Measurements from ENCODE around the gene THBS2. TPM values are rescaled to one million over a fixed set of nuclear protein-coding genes. Genes with fewer than 3 reads are reported as not detected.

The THBS2 gene
- total and polyA plus RNA-seq, 2 of the 8 experiments (the other 6 are each of a cell fraction or from before 2014, with no cell fraction given): 11.0 to 22.5 TPM

GRCh38 chr6:169210611-169211010 lies 43.0 kb downstream of the THBS2 start:
- Histone ChIP-seq H3K4me3 (ENCODE audit: extremely low read depth in 1 of 4, insufficient read depth in 2 of 4, low read depth in 3 of 4, low read length in 4 of 4) (no peak overlapping the region), H3K9me3 (ENCODE audit: insufficient read depth in 2 of 2, low read depth in 1 of 2, low read length in 1 of 2) (peaks cover 0 to 5% of the 10 kb centered on the region in 2 experiments; a peak in 2 of 4 replicates), H3K79me1 (ENCODE audit: low read depth, low read length) (no peaks in the 10 kb centered on the region), H3K27ac (ENCODE audit: low read depth, low read length) (no peak overlapping the region), H3K14ac (ENCODE audit: insufficient read length) (no peak overlapping the region), H2BK5ac (ENCODE audit: low read depth, low read length) (no peak overlapping the region), H3K23me2 (ENCODE audit: low read depth, low read length) (no peaks in the 10 kb centered on the region; the same call in 1 of the 2 replicates), H3K18ac (ENCODE audit: extremely low read depth, low read length) (no peak overlapping the region), H4K5ac (ENCODE audit: insufficient read length, low read depth, low read length) (no peak overlapping the region), H2BK120ac (replicated peaks; ENCODE audit: low read depth, low read length) (no peak overlapping the region), H3K56ac (replicated peaks; ENCODE audit: insufficient read length, low read depth, low read length) (no peak overlapping the region), H2BK20ac (ENCODE audit: low read length) (no peak overlapping the region), H3K79me2 (ENCODE audit: control insufficient read depth in 1 of 2, insufficient read depth in 2 of 2, low read length in 2 of 2) (no peaks in the 10 kb centered on the region), H3K36me3 (ENCODE audit: control insufficient read depth in 2 of 4, insufficient read depth in 4 of 4, low read length in 3 of 4) (no peaks in the 10 kb centered on the region), H4K20me1 (replicated peaks in 1 of 2; ENCODE audit: control insufficient read depth in 1 of 2, insufficient read depth in 2 of 2, low read length in 2 of 2) (no peaks in the 10 kb centered on the region), H4K91ac (replicated peaks; ENCODE audit: insufficient read length, low read length) (no peak overlapping the region), H2AK5ac (ENCODE audit: low read depth, low read length) (no peak overlapping the region), H3K23ac (ENCODE audit: insufficient read length) (no peak overlapping the region), H3K4ac (replicated peaks; ENCODE audit: insufficient read length, low read depth, low read length) (no peak overlapping the region), H2BK12ac (ENCODE audit: low read depth, low read length) (no peak overlapping the region), H3K4me2 (ENCODE audit: insufficient read depth in 1 of 2, low read depth in 2 of 2, low read length in 2 of 2) (no peak overlapping the region), H2BK15ac (ENCODE audit: low read length) (no peak overlapping the region), H3K9ac (replicated peaks in 1 of 4; ENCODE audit: extremely low read depth in 1 of 4, low read depth in 3 of 4, low read length in 3 of 4) (no peak overlapping the region), H4K8ac (ENCODE audit: extremely low read depth, insufficient read depth, low read length) (no peak overlapping the region), H2AFZ (ENCODE audit: low read length) (no peak overlapping the region), H3K4me1 (replicated peaks in 1 of 4; ENCODE audit: control insufficient read depth in 3 of 4, insufficient read depth in 4 of 4, low read length in 3 of 4) (no peaks in the 10 kb centered on the region; a peak in 2 of 7 replicates), H3K27me3 (replicated peaks in 1 of 4; ENCODE audit: control insufficient read depth in 3 of 4, extremely low read depth in 1 of 4, insufficient read depth in 3 of 4, low read length in 3 of 4) (no peaks in the 10 kb centered on the region)
- CTCF ChIA-PET (ENCODE audit: partially characterized antibody): no interaction called here
- 96% methylated on average over 3 of the region's 3 CpGs; no CpG with 5 or more reads in 1 of the 2 experiments for WGBS, 2 experiments (ENCODE audit: extremely low coverage in 1 of 2, insufficient coverage in 1 of 2, insufficient read length in 1 of 2, insufficient replicate concordance in 2 of 2, low coverage in 1 of 2, low lambda C conversion rate in 2 of 2, missing lambda C conversion rate in 1 of 2)
- DNase-seq (ENCODE audit: low read depth in 1 of 2, low spot score in 2 of 2): no peak
- no peak for FAIRE-seq
- POLR2A ChIA-PET (ENCODE audit: partially characterized antibody): no interaction called here
- TF ChIP-seq KDM4A (IDR thresholded peaks at IDR 0.05; ENCODE audit: low read depth, low read length, severe bottlenecking) (no peak), SIX5 (IDR thresholded peaks at IDR 0.05; ENCODE audit: low read depth, low read length) (no peak), CTCF (IDR thresholded peaks at IDR 0.05; ENCODE audit: control extremely low read depth in 1 of 3, insufficient read depth in 1 of 3, low read depth in 1 of 3, low read length in 3 of 3) (no peak), POLR2A (IDR thresholded peaks at IDR 0.05; ENCODE audit: control extremely low read depth in 1 of 2, low read depth in 2 of 2, low read length in 2 of 2) (no peak), EZH2 (IDR thresholded peaks at IDR 0.05; ENCODE audit: low read depth, low read length, severe bottlenecking) (no peak), TAF7 (optimal IDR thresholded peaks at IDR 0.05; ENCODE audit: borderline replicate concordance, low read depth, low read length) (no peak), JUND (IDR thresholded peaks at IDR 0.05; ENCODE audit: low read length) (no peak), SIN3A (conservative IDR thresholded peaks at IDR 0.05 in 1 of 2, IDR thresholded peaks at IDR 0.05 in 1 of 2; ENCODE audit: low read depth in 1 of 2, low read length in 2 of 2) (no peak), ATF3 (IDR thresholded peaks at IDR 0.05; ENCODE audit: insufficient read depth, low read depth, low read length) (no peak), BCL11A (IDR thresholded peaks at IDR 0.05; ENCODE audit: low read depth in 2 of 2, low read length in 2 of 2) (no peak), EP300 (IDR thresholded peaks at IDR 0.05; ENCODE audit: borderline replicate concordance in 1 of 2, low read depth in 2 of 2, low read length in 2 of 2) (no peak)

Measured in H1 (cell line).